Fibroblast of lung (primary cell): ENCODE measurements around the gene MRPL51.

Experiments used
- EZH2 ChIP-seq: IDR thresholded peaks from 2 replicates; pipeline ENCODE4 v1.5.1; 2012; ENCODE audit warnings: low read length, control low read depth, mild to moderate bottlenecking; ENCODE audit errors: missing control alignments
- TF ChIP-seq, protein P1 (sequence below), 2 donors: IDR thresholded peaks in 1 of 2; conservative IDR thresholded peaks in 1 of 2; 1 replicate in 1 of 2; 2 replicates in 1 of 2; pipeline ENCODE4 v1.5.1; 2011 to 2012; ENCODE audit warnings: low read length in 2 of 2, control low read depth in 1 of 2, inconsistent platforms in 1 of 2, low read depth in 1 of 2, mild to moderate bottlenecking in 1 of 2

DNA sequence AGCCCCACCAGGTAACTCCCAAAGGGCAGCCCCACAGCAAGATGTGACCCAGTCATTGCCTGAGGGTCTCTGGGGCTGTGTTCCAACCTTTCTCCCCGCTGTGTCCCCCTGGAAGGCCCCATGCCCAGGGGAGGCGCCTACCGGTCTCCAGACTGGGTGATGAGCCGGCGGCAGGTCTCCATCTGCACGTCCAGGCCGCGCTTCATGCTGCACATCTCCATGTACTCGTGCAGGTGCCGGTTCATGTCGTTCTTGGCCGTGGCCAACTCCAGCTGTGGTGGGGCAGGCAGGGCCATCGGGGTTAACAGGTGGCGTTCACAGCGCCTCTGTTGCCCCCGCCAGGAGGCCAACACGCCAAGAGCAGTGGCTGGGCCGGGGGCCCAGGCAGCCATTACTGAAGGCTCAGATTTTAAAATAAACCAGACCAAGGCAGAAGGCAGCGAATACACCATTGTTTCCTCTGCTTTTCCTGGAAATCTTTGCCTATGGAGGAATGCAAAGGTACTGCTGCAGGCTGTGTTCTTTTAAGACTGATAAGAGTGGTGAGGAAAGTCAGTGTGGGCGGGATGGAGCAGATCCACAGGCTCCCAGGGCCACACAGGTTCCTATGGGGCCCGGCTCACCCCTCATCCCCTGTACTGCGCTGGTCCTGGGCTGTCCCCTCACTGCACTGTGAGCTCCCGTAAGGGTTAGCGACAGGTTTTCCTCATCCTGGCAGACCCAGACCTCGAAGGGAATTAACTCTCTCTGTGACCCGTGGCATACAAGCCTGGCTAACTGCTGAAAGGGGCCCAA, 48.5 kb upstream of the MRPL51 start:
- no peak for TF ChIP-seq EZH2
- TF ChIP-seq, protein P1, sequence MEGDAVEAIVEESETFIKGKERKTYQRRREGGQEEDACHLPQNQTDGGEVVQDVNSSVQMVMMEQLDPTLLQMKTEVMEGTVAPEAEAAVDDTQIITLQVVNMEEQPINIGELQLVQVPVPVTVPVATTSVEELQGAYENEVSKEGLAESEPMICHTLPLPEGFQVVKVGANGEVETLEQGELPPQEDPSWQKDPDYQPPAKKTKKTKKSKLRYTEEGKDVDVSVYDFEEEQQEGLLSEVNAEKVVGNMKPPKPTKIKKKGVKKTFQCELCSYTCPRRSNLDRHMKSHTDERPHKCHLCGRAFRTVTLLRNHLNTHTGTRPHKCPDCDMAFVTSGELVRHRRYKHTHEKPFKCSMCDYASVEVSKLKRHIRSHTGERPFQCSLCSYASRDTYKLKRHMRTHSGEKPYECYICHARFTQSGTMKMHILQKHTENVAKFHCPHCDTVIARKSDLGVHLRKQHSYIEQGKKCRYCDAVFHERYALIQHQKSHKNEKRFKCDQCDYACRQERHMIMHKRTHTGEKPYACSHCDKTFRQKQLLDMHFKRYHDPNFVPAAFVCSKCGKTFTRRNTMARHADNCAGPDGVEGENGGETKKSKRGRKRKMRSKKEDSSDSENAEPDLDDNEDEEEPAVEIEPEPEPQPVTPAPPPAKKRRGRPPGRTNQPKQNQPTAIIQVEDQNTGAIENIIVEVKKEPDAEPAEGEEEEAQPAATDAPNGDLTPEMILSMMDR (conservative IDR thresholded peaks at IDR 0.05 in 1 of 2, IDR thresholded peaks at IDR 0.05 in 1 of 2; ENCODE audit: low read depth in 1 of 2, low read length in 2 of 2) = no peak
